Measurements from ENCODE around the gene CCDC28B. TPM values are rescaled to one million over a fixed set of nuclear protein-coding genes. Genes with fewer than 3 reads are reported as not detected.

The CCDC28B gene
- total and polyA plus RNA-seq, 3 donors from 2014 or later = 55.3 to 105 (median 67.5) TPM

DNA sequence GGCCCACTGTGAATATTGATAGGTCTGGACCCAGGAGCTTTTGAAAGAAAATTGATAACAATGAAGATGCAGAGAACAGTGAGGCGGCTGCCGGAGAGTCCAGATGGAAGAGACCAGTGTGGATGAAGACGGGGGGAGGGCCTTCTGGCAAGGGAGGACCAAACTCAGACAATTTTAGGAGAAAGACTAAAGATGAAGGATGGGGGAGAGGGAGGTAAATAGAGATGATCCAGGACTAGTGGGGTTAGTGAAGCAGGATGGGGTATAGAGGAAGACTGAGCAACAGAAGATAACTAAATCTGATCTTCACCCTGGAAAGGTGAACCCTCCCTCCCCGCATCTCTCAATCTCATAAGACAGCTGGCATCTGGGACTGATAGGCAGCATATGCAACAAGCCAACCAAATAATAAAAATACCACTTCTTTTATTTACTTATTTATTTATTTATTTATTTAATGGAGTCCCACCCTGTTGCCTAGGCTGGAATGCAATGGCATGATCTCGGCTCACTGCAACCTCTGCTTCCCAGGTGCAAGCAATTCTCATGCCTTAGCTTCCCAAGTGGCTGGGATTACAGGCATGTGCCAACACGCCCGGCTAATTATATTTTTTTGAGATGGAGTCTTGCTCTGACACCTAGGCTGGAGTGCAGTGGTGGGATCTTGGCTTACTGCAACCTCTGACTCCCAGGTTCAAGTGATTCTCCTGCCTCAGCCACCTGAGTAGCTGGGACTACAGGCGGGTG is 32.3 kb downstream of the CCDC28B start:
- no peak overlapping the region for H3K4me3 ChIP-seq
- no peak for DNase-seq
- no peak overlapping the region for H3K27ac ChIP-seq
- intact Hi-C loops (cut with DNase I; ENCODE audit: low total_unique reads) = no loop called here
- TF ChIP-seq, protein P1, sequence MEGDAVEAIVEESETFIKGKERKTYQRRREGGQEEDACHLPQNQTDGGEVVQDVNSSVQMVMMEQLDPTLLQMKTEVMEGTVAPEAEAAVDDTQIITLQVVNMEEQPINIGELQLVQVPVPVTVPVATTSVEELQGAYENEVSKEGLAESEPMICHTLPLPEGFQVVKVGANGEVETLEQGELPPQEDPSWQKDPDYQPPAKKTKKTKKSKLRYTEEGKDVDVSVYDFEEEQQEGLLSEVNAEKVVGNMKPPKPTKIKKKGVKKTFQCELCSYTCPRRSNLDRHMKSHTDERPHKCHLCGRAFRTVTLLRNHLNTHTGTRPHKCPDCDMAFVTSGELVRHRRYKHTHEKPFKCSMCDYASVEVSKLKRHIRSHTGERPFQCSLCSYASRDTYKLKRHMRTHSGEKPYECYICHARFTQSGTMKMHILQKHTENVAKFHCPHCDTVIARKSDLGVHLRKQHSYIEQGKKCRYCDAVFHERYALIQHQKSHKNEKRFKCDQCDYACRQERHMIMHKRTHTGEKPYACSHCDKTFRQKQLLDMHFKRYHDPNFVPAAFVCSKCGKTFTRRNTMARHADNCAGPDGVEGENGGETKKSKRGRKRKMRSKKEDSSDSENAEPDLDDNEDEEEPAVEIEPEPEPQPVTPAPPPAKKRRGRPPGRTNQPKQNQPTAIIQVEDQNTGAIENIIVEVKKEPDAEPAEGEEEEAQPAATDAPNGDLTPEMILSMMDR (IDR thresholded peaks at IDR 0.05) = no peak
- TF ChIP-seq POLR2A (IDR thresholded peaks at IDR 0.05) = no peak
- H3K9me3 ChIP-seq = no peaks in the 10 kb centered on the region
- WGBS, 2 donors = 87 to 92% methylated on average over 8 of the region's 8 CpGs
- peaks cover 30% of the 10 kb centered on the region for H3K4me1 ChIP-seq
- no peaks in the 10 kb centered on the region for H3K27me3 ChIP-seq
- H3K36me3 ChIP-seq (ENCODE audit: low read depth, missing control alignments) = no peaks in the 10 kb centered on the region

- H3K4me3 ChIP-seq = no peak overlapping the region
- H3K9me3 ChIP-seq = no peaks in the 10 kb centered on the region
- 40 to 72% methylated on average over 2 to 7 of the region's 7 CpGs for whole genome bisulfite sequencing, 2 donors
These were observed 34.4 kb downstream of the CCDC28B start for GRCh38 chr1:32234792-32235191.

DNA sequence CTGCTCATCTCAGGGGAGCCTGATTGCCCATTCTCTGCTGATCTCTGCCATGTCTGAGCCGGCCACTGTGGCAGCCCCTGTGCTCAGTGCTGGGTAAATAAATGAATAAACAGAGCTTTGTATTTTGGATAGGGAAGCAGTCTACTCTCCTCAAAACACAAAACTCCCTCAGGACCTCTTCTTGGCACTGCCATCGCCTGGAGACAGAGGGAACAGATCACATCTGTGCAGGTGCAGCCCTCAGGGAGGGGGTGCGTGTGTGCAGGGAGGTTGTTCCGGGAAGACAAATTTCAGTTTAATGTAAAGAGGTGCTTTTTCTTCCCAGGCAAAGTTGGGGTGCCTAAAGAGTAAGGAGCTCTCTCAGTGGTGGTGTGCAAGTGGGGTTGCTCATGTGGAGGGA is 38.9 kb downstream of the CCDC28B start:
- Histone ChIP-seq H3K4me3 (no peak overlapping the region), H3K4me1 (peaks cover 49% of the 10 kb centered on the region), H3K9me3 (no peaks in the 10 kb centered on the region), H3K27ac (peak overlapping the region in 1 of 2 donors; percentile 87), H3K36me3 (ENCODE audit: low read depth, missing control alignments) (no peaks in the 10 kb centered on the region), H3K27me3 (no peaks in the 10 kb centered on the region)
- DNase-seq = peak; percentile 21
- intact Hi-C loops (cut with DNase I; ENCODE audit: low total_unique reads) = no loop called here
- 30 to 40% methylated on average over 4 of the region's 4 CpGs for WGBS, 2 donors
- TF ChIP-seq, protein P1 (IDR thresholded peaks at IDR 0.05) = no peak
- TF ChIP-seq POLR2A (IDR thresholded peaks at IDR 0.05) = no peak

More at GRCh38 chr1:32234792-32235191, 34.4 kb downstream of the CCDC28B start:
- intact Hi-C loops (cut with DNase I; ENCODE audit: low total_unique reads) = no loop called here
- TF ChIP-seq POLR2A (IDR thresholded peaks at IDR 0.05) = no peak
- TF ChIP-seq, protein P1 (IDR thresholded peaks at IDR 0.05) = no peak
- DNase-seq = peak; percentile 71
- no peaks in the 10 kb centered on the region for H3K27me3 ChIP-seq
- peaks cover 38% of the 10 kb centered on the region for H3K4me1 ChIP-seq
- peak overlapping the region; percentile 87 to 92 for H3K27ac ChIP-seq
- no peaks in the 10 kb centered on the region for H3K36me3 ChIP-seq (ENCODE audit: low read depth, missing control alignments)

DNA sequence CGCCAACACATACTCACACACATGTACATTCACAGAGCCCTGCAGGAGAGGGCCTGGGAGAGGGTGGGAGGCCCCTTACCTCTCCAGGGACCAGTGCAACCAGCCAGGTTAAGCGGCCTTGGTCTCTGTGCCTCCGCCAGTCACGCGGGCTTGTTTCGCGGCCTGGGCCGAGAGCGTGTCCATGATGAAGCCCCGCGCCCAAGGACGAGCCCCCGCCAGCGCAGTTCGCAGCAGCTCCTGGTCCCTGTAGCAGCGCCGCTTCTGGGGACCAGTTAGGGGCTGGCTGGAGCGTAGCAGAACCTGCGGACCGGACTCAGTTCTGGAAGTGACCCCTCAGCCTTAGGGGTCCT is 39.4 kb downstream of the CCDC28B start:
- 33 to 49% methylated on average over 17 to 18 of the region's 20 CpGs for WGBS, 2 donors
- no peaks in the 10 kb centered on the region for H3K27me3 ChIP-seq
- DNase-seq = peak; percentile 35
- peaks cover 44% of the 10 kb centered on the region for H3K4me1 ChIP-seq
- no peaks in the 10 kb centered on the region for H3K9me3 ChIP-seq
- peak overlapping the region; percentile 74 to 87 for H3K27ac ChIP-seq
- no peak for TF ChIP-seq POLR2A (IDR thresholded peaks at IDR 0.05)
- TF ChIP-seq, protein P1 (IDR thresholded peaks at IDR 0.05) = no peak
- no peaks in the 10 kb centered on the region for H3K36me3 ChIP-seq (ENCODE audit: low read depth, missing control alignments)
- H3K4me3 ChIP-seq = peak overlapping the region; percentile 47 to 80
- intact Hi-C loops (cut with DNase I; ENCODE audit: low total_unique reads) = loop anchor here (10.0 kb wide), 1 partner anchor 95 kb away; the partner anchor contains the start of gene MARCKSL1

Measured in testis (tissue), 3 donors.